ENCODE data around the gene ILRUN. TPM values are rescaled to one million over a fixed set of nuclear protein-coding genes. Genes with fewer than 3 reads are reported as not detected.
"Not testable (repeated sequence)": the region's sequence is repeated elsewhere in the genome, so short reads cannot be mapped to it uniquely, and the experiment has no call there.

ILRUN gene
- total and polyA plus RNA-seq, 2 of the 8 experiments (the other 6 are each of a cell fraction or from before 2014, with no cell fraction given), result 39.2 to 81.2 TPM

GRCh38 chr6:34680313-34680712 lies 16.3 kb downstream of the ILRUN start:
- H3K56ac ChIP-seq (replicated peaks; ENCODE audit: insufficient read length, low read depth, low read length); H3K27ac ChIP-seq (ENCODE audit: low read depth, low read length); H3K4me3 ChIP-seq (ENCODE audit: extremely low read depth in 1 of 4, insufficient read depth in 2 of 4, low read depth in 3 of 4, low read length in 4 of 4); H3K4me2 ChIP-seq (ENCODE audit: insufficient read depth in 1 of 2, low read depth in 2 of 2, low read length in 2 of 2); H3K9me3 ChIP-seq (ENCODE audit: insufficient read depth in 2 of 2, low read depth in 1 of 2, low read length in 1 of 2); H2BK15ac ChIP-seq (ENCODE audit: low read length); H2AK5ac ChIP-seq (ENCODE audit: low read depth, low read length); DNase-seq (ENCODE audit: low read depth in 1 of 2, low spot score in 2 of 2); H2BK20ac ChIP-seq (ENCODE audit: low read length); H3K4ac ChIP-seq (replicated peaks; ENCODE audit: insufficient read length, low read depth, low read length); H3K23ac ChIP-seq (ENCODE audit: insufficient read length); H3K36me3 ChIP-seq (ENCODE audit: control insufficient read depth in 2 of 4, insufficient read depth in 4 of 4, low read length in 3 of 4); H4K8ac ChIP-seq (ENCODE audit: extremely low read depth, insufficient read depth, low read length); H2BK120ac ChIP-seq (replicated peaks; ENCODE audit: low read depth, low read length); H3K18ac ChIP-seq (ENCODE audit: extremely low read depth, low read length); H4K91ac ChIP-seq (replicated peaks; ENCODE audit: insufficient read length, low read length); H3K79me1 ChIP-seq (ENCODE audit: low read depth, low read length); H3K27me3 ChIP-seq (replicated peaks in 1 of 4; ENCODE audit: control insufficient read depth in 3 of 4, extremely low read depth in 1 of 4, insufficient read depth in 3 of 4, low read length in 3 of 4); H3K9ac ChIP-seq (replicated peaks in 1 of 4; ENCODE audit: extremely low read depth in 1 of 4, low read depth in 3 of 4, low read length in 3 of 4); H3K23me2 ChIP-seq (ENCODE audit: low read depth, low read length); POLR2A ChIA-PET (ENCODE audit: partially characterized antibody); H4K20me1 ChIP-seq (replicated peaks in 1 of 2; ENCODE audit: control insufficient read depth in 1 of 2, insufficient read depth in 2 of 2, low read length in 2 of 2); FAIRE-seq; H2BK12ac ChIP-seq (ENCODE audit: low read depth, low read length); H4K5ac ChIP-seq (ENCODE audit: insufficient read length, low read depth, low read length); H2BK5ac ChIP-seq (ENCODE audit: low read depth, low read length); H2AFZ ChIP-seq (ENCODE audit: low read length); H3K4me1 ChIP-seq (replicated peaks in 1 of 4; ENCODE audit: control insufficient read depth in 3 of 4, insufficient read depth in 4 of 4, low read length in 3 of 4); H3K14ac ChIP-seq (ENCODE audit: insufficient read length); CTCF ChIA-PET (ENCODE audit: partially characterized antibody): not testable (repeated sequence)
- WGBS, 2 experiments (ENCODE audit: extremely low coverage in 1 of 2, insufficient coverage in 1 of 2, insufficient read length in 1 of 2, insufficient replicate concordance in 2 of 2, low coverage in 1 of 2, low lambda C conversion rate in 2 of 2, missing lambda C conversion rate in 1 of 2), result 84% methylated on average over 7 of the region's 7 CpGs; no CpG with 5 or more reads in 1 of the 2 experiments
- peaks cover 0 to 63% of the 10 kb centered on the region in 2 experiments; a peak in 3 of 4 replicates for H3K79me2 ChIP-seq (ENCODE audit: control insufficient read depth in 1 of 2, insufficient read depth in 2 of 2, low read length in 2 of 2)
